Adrenal gland (tissue), 12 donors: ENCODE measurements around the gene TBL3. TPM values are rescaled to one million over a fixed set of nuclear protein-coding genes. Genes with fewer than 3 reads are reported as not detected.

Experiments
- DNase-seq, 7 donors: peaks; one replicate each; pipeline ENCODE4 v3.0.0-alpha.2; 2019 to 2020
- H3K27ac ChIP-seq, 5 donors: fragments of 200-600 bp; sonication (generic) in 4 of 5; 1 replicate in 3 of 5; 2 replicates in 2 of 5; pipeline versions ENCODE4 v1.5.1 to v1.8.0; 2016 to 2020; ENCODE audit warnings: mild to moderate bottlenecking in 1 of 5
- H3K27me3 ChIP-seq: fragments of 200-600 bp; 2 replicates; pipeline ENCODE4 v1.8.0; 2021
- H3K36me3 ChIP-seq, 2 donors: fragments of 200-600 bp; replicated peaks in 1 of 2; 1 replicate in 1 of 2; 2 replicates in 1 of 2; pipeline versions ENCODE4 v1.5.1 to v1.8.0; 2018 to 2022
- H3K4me1 ChIP-seq, 2 donors: fragments of 200-600 bp; replicated peaks in 1 of 2; 1 replicate in 1 of 2; 2 replicates in 1 of 2; pipeline versions ENCODE4 v1.5.1 to v1.8.0; 2018 to 2021
- H3K4me3 ChIP-seq, 4 donors: fragments of 200-600 bp; sonication (generic) in 3 of 4; one replicate each; pipeline ENCODE4 v1.5.1; 2016 to 2018
- H3K9me3 ChIP-seq, 3 donors: fragments of 200-600 bp; sonication (generic) in 1 of 3; replicated peaks in 1 of 3; 1 replicate in 2 of 3; 2 replicates in 1 of 3; pipeline versions ENCODE4 v1.5.1 to v1.8.0; 2016 to 2021
- CTCF ChIP-seq, 6 experiments: fragments of 450-650 bp in 4 of 6; fragments of 200-600 bp in 2 of 6; sonication (generic) in 1 of 6; IDR thresholded peaks; 1 replicate in 5 of 6; 2 replicates in 1 of 6; pipeline versions ENCODE4 v1.5.1 to v1.8.0; 2016 to 2021; ENCODE audit warnings: antibody characterized with exemption in 6 of 6, mild to moderate bottlenecking in 2 of 6, moderate library complexity in 1 of 6
- POLR2A ChIP-seq, 2 donors: fragments of 450-650 bp; IDR thresholded peaks; one replicate each; pipeline ENCODE4 v1.6.1; 2017; ENCODE audit warnings: antibody characterized with exemption in 2 of 2, mild to moderate bottlenecking in 2 of 2, moderate library complexity in 1 of 2
- WGBS, 4 donors: extraction: QIAGEN DNeasy Blood & Tissue Kit in 2 of 4; methylation state at CpG; one replicate each; pipeline versions ENCODE4 v1.1.5 to v1.1.7; 2013 to 2017; 5-methylcytosine and 5-hydroxymethylcytosine counted together
- intact Hi-C, 2 donors: fragments of 100-400 bp; cut with DNase I; formaldehyde crosslinking; loops; one replicate each; pipeline versions ENCODE4 v1.14.1 to v1.15.0; 2022 to 2023
- polyA plus RNA-seq, 3 donors: library from polyadenylated mRNA; stranded (reverse); fragments of 200-250 nt in 2 of 3; fragments of 350-450 nt in 1 of 3; fragmentation: Illumina TruSeq in 1 of 3; extraction: RNeasy Lipid Tissue Mini Kit (QIAGEN cat#74804) in 1 of 3; gene quantifications; one replicate each; pipeline ENCODE4 v1.2.3, GENCODE V29; 2013 to 2014
- total RNA-seq, 9 donors: library from RNA; depleted of rRNA in 4 of 9; stranded (reverse); fragments of >200 nt in 4 of 9; fragments of 120-200 nt in 1 of 9; fragmentation: NEBNext Ultra II Directional in 1 of 9; extraction: Animal tissue kit (Norgen Biotek cat#: 25700) in 1 of 9; gene quantifications; one replicate each; pipeline versions ENCODE4 v1.1.0 to v1.2.4, GENCODE V29; 2013 to 2023
- donor health status: healthy with polysubstance abuse.
- donor health status: Bipolar disorder and iron deficiency.
- donor health status: DM: yes; HTN: yes; CAD: no.
- donor health status: DM: no; HTN: no; CAD: no.
- donor health status: DM: no; HTN: no; CAD: no.
- donor health status: DM: yes; HTN: yes; CAD: no.

The TBL3 gene
- total and polyA plus RNA-seq, 12 donors = 10.8 to 137 (median 36.2) TPM

DNA sequence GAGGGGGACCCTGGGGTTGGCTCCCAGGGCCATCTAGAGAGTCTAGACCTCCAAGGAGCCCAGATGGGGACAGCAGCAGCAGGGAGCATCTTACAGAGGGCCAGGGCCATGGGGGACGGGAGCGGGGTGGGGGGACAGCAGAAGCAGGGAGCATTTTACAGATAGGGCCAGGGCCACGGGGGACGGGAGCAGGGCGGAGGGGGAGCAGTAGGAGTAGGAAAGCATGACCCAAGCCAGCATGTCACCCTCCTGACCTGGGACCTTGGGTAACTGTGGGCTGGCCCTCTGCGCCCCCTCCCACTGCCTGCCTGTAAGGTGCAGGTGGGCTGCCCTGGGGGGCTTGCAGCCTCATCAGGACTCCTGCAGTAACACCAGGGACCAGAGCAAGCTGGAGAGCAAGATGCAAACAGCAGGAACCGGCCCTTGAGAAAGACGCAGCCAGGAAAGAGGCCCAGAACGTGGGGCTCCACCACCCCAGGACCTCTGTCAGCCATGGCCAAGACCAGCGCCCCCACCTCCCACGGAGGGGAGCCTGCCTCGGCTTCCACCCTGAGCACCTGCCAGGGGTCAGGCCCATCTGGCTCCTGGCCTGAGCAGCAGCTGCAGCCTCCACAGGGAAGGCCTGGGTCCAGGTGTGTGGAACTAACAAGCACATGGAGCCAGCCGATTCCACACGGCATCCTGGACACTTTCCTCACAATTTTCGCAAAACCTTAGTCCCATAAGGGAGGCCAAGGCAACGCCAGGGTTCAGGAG, 35.4 kb downstream of the TBL3 start:
- Histone ChIP-seq H3K9me3 (no peaks in the 10 kb centered on the region), H3K36me3 (peaks cover 0 to 12% of the 10 kb centered on the region in 2 donors), H3K4me3 (no peak overlapping the region), H3K27me3 (no peaks in the 10 kb centered on the region), H3K4me1 (peaks cover 24 to 49% of the 10 kb centered on the region in 2 donors), H3K27ac (no peak overlapping the region)
- no peak for DNase-seq
- TF ChIP-seq POLR2A (IDR thresholded peaks at IDR 0.05) (no peak), CTCF (IDR thresholded peaks at IDR 0.05) (no peak)
- WGBS, 4 donors = 54 to 88% (median 78%) methylated on average over 7 to 16 of the region's 16 CpGs
- intact Hi-C loops = loop anchor here in 1 of 2 donors (5.0 kb wide), 1 partner anchor 145 kb away; no protein-coding TSS in a partner anchor

- TF ChIP-seq POLR2A (IDR thresholded peaks at IDR 0.05) (no peak), CTCF (IDR thresholded peaks at IDR 0.05) (no peak)
- no peaks in the 10 kb centered on the region for H3K9me3 ChIP-seq
- no peak overlapping the region for H3K4me3 ChIP-seq
- DNase-seq = no peak
- 39 to 53% (median 45%) methylated on average over 11 to 15 of the region's 15 CpGs for WGBS, 4 donors
- intact Hi-C loops = loop anchor here in 1 of 2 donors (5.0 kb wide), 1 partner anchor 144 kb away; no protein-coding TSS in a partner anchor
- no peaks in the 10 kb centered on the region for H3K27me3 ChIP-seq
- H3K4me1 ChIP-seq = peaks cover 24 to 49% of the 10 kb centered on the region in 2 donors
- peaks cover 0 to 4% of the 10 kb centered on the region in 2 donors for H3K36me3 ChIP-seq
- H3K27ac ChIP-seq = peak overlapping the region in 2 of 5 donors; percentile 37 to 77
These were observed 36.2 kb downstream of the TBL3 start for GRCh38 chr16:2008009-2008526.

DNA sequence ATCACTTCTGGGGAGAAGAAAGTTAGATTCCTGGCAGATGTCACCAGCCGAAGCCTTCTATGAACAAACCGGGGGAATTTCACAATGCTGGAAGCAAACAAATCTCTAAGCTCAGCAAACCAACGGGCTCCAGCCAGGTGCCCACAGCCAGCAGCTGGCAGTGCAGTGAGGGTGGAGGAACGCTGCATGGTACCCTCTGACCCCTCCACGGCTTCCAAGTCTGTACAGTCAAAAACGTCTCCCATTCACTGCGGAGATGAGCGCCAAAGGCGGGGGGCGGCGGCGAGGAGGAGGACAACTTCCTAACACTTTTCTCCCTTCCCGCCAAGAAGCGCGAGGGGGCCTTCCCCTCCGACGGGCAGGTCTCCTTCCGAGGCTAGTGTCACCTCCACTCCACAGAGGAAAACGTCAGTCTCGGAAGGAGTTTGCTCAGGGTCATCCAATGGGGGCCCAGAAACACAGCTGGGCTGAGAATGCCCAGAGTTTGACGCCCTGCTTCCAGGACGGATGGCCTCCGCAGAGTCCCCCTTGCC, 36.8 kb downstream of the TBL3 start:
- 1 to 2% (median 2%) methylated on average over 12 to 23 of the region's 23 CpGs for WGBS, 4 donors
- peak overlapping the region; percentile 42 to 94 (median 84) for H3K4me3 ChIP-seq
- intact Hi-C loops = loop anchor here in 1 of 2 donors (5.0 kb wide), 1 partner anchor 144 kb away; no protein-coding TSS in a partner anchor
- H3K4me1 ChIP-seq = peaks cover 24 to 47% of the 10 kb centered on the region in 2 donors
- TF ChIP-seq POLR2A (IDR thresholded peaks at IDR 0.05) (peak in 1 of 2 donors; percentile 12), CTCF (IDR thresholded peaks at IDR 0.05) (no peak)
- H3K27ac ChIP-seq = peak overlapping the region in 4 of 5 donors; percentile 77 to 87 (median 83)
- H3K9me3 ChIP-seq = no peaks in the 10 kb centered on the region
- H3K27me3 ChIP-seq = no peaks in the 10 kb centered on the region
- no peaks in the 10 kb centered on the region for H3K36me3 ChIP-seq
- peak in 1 of 7 donors; percentile 61 for DNase-seq

- no peak for DNase-seq
- intact Hi-C loops = loop anchor here in 1 of 2 donors (5.0 kb wide), 1 partner anchor 143 kb away; no protein-coding TSS in a partner anchor
- H3K4me1 ChIP-seq = peaks cover 24 to 41% of the 10 kb centered on the region in 2 donors
- no peaks in the 10 kb centered on the region for H3K9me3 ChIP-seq
- H3K36me3 ChIP-seq = no peaks in the 10 kb centered on the region
- H3K4me3 ChIP-seq = peak overlapping the region; percentile 42 to 94 (median 84)
- no peaks in the 10 kb centered on the region for H3K27me3 ChIP-seq
- WGBS, 4 donors = 0 to 2% (median 0%) methylated on average over 5 to 55 of the region's 55 CpGs; no CpG with 5 or more reads in 1 of the 4 donors
- TF ChIP-seq POLR2A (IDR thresholded peaks at IDR 0.05) (no peak), CTCF (IDR thresholded peaks at IDR 0.05) (peak in 1 of 6 experiments; percentile 2)
- peak overlapping the region in 4 of 5 donors; percentile 77 to 87 (median 83) for H3K27ac ChIP-seq
These were observed 37.4 kb downstream of the TBL3 start for GRCh38 chr16:2009164-2009711.
